ENCODE measurements around the gene REG4. TPM values are rescaled to one million over a fixed set of nuclear protein-coding genes. Genes with fewer than 3 reads are reported as not detected.

The REG4 gene
- total RNA-seq, 1 experiment from 2014 or later, result not detected

- intact Hi-C loops (cut with micrococcal nuclease), result no loop called here
- TF ChIP-seq CTCF (IDR thresholded peaks at IDR 0.05; ENCODE audit: unreplicated experiment), result no peak
- ChIA-PET CTCF (interaction anchor here (0.6 to 1.8 kb wide), 2 partner anchors 19 to 42 kb away, joined by 3 to 8 read pairs; no protein-coding TSS in a partner anchor), POLR2A (no interaction called here)
- H3K27me3 Mint-ChIP-seq (ENCODE audit: insufficient read depth, unreplicated experiment), result no peaks in the 10 kb centered on the region
- no peak overlapping the region for H3K4me3 Mint-ChIP-seq (ENCODE audit: unreplicated experiment)
- no peak overlapping the region for H3K27ac Mint-ChIP-seq (ENCODE audit: low read depth, unreplicated experiment)
- no peaks in the 10 kb centered on the region for H3K36me3 Mint-ChIP-seq (ENCODE audit: insufficient read depth, unreplicated experiment)
- no TSS peak for BruUV-seq (replicated peaks)
- DNase-seq (ENCODE audit: unreplicated experiment), result no peak
- H3K4me1 Mint-ChIP-seq (ENCODE audit: insufficient read depth, unreplicated experiment), result peaks cover 5% of the 10 kb centered on the region
- H3K9me3 Mint-ChIP-seq (ENCODE audit: unreplicated experiment), result no peaks in the 10 kb centered on the region
Observed at GRCh38 chr1:119764220-119764619, 47.0 kb downstream of the REG4 start.

- Mint-ChIP-seq H3K4me3 (ENCODE audit: unreplicated experiment) (no peak overlapping the region), H3K27me3 (ENCODE audit: insufficient read depth, unreplicated experiment) (no peaks in the 10 kb centered on the region), H3K27ac (ENCODE audit: low read depth, unreplicated experiment) (no peak overlapping the region), H3K9me3 (ENCODE audit: unreplicated experiment) (no peaks in the 10 kb centered on the region), H3K36me3 (ENCODE audit: insufficient read depth, unreplicated experiment) (no peaks in the 10 kb centered on the region), H3K4me1 (ENCODE audit: insufficient read depth, unreplicated experiment) (peaks cover 5% of the 10 kb centered on the region)
- CTCF ChIA-PET, result interaction anchor here (0.6 kb wide), 1 partner anchor 16 kb away, joined by 3 read pairs; no protein-coding TSS in a partner anchor
- no peak for TF ChIP-seq CTCF (IDR thresholded peaks at IDR 0.05; ENCODE audit: unreplicated experiment)
- POLR2A ChIA-PET, result no interaction called here
- intact Hi-C loops (cut with micrococcal nuclease), result no loop called here
- BruUV-seq (replicated peaks), result no TSS peak
- no peak for DNase-seq (ENCODE audit: unreplicated experiment)
Observed at GRCh38 chr1:119762953-119763352, 48.3 kb downstream of the REG4 start.

GRCh38 chr1:119762409-119762808, 48.9 kb downstream of the REG4 start:
- Mint-ChIP-seq H3K27ac (ENCODE audit: low read depth, unreplicated experiment) (no peak overlapping the region), H3K36me3 (ENCODE audit: insufficient read depth, unreplicated experiment) (no peaks in the 10 kb centered on the region), H3K9me3 (ENCODE audit: unreplicated experiment) (no peaks in the 10 kb centered on the region), H3K4me1 (ENCODE audit: insufficient read depth, unreplicated experiment) (peaks cover 4% of the 10 kb centered on the region), H3K27me3 (ENCODE audit: insufficient read depth, unreplicated experiment) (no peaks in the 10 kb centered on the region), H3K4me3 (ENCODE audit: unreplicated experiment) (no peak overlapping the region)
- DNase-seq (ENCODE audit: unreplicated experiment), result no peak
- intact Hi-C loops (cut with micrococcal nuclease), result no loop called here
- POLR2A ChIA-PET, result no interaction called here
- BruUV-seq (replicated peaks), result no TSS peak
- TF ChIP-seq CTCF (IDR thresholded peaks at IDR 0.05; ENCODE audit: unreplicated experiment), result no peak
- CTCF ChIA-PET, result no interaction called here

- DNase-seq (ENCODE audit: unreplicated experiment), result no peak
- Mint-ChIP-seq H3K27ac (ENCODE audit: low read depth, unreplicated experiment) (no peak overlapping the region), H3K4me3 (ENCODE audit: unreplicated experiment) (no peak overlapping the region), H3K4me1 (ENCODE audit: insufficient read depth, unreplicated experiment) (no peaks in the 10 kb centered on the region), H3K27me3 (ENCODE audit: insufficient read depth, unreplicated experiment) (no peaks in the 10 kb centered on the region), H3K36me3 (ENCODE audit: insufficient read depth, unreplicated experiment) (no peaks in the 10 kb centered on the region), H3K9me3 (ENCODE audit: unreplicated experiment) (no peaks in the 10 kb centered on the region)
- ChIA-PET POLR2A (no interaction called here), CTCF (interaction anchor here (0.6 to 7.4 kb wide), 3 partner anchors 12 to 111 kb away, joined by 3 to 65 read pairs (median 7); no protein-coding TSS in a partner anchor)
- intact Hi-C loops (cut with micrococcal nuclease), result no loop called here
- BruUV-seq (replicated peaks), result no TSS peak
- TF ChIP-seq CTCF (IDR thresholded peaks at IDR 0.05; ENCODE audit: unreplicated experiment), result no peak
Observed at GRCh38 chr1:119758584-119758983, 52.7 kb downstream of the REG4 start.
